Astrocyte (in vitro differentiated cells and primary cell): Measurements from ENCODE around the gene PSMC4.

Experiments
- EZH2 ChIP-seq: IDR thresholded peaks from 2 replicates; pipeline ENCODE4 v1.6.1; 2012; ENCODE audit warnings: mild to moderate bottlenecking, low read length, inconsistent platforms; ENCODE audit not compliant: insufficient read depth
- TF ChIP-seq, protein P1 (sequence below): IDR thresholded peaks from 2 replicates; pipeline ENCODE4 v1.5.1; 2011; ENCODE audit warnings: low read depth, mild to moderate bottlenecking, inconsistent platforms, low read length, moderate library complexity; ENCODE audit not compliant: insufficient read depth

DNA sequence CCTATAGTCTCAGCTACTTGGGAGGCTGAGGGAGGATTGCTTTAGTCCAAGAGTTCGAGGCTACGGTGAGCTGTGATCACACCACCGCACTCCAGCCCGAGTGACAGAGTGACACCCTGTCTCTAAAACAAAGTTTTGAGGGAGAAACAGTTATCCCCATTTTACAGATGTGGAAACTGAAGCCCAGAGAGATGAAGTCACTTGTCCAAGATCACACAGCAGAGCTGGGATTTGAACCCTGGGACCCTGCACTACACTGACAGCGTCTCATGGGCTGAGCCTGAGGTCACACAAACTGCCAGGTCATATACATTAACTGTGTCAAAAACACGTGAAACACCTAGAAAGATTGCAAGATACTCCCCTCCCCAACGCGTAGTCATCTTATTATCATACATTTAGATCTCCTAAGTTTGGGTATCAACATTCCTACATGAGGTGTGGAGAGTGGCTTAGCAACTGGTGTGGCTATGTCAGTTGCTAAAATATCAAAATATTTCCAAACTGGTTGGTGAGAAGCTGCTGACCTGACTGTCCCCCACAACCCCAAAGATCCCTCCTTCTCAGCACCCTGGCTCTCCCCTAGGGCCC is 44.7 kb upstream of the PSMC4 start:
- no peak for TF ChIP-seq EZH2
- TF ChIP-seq, protein P1, sequence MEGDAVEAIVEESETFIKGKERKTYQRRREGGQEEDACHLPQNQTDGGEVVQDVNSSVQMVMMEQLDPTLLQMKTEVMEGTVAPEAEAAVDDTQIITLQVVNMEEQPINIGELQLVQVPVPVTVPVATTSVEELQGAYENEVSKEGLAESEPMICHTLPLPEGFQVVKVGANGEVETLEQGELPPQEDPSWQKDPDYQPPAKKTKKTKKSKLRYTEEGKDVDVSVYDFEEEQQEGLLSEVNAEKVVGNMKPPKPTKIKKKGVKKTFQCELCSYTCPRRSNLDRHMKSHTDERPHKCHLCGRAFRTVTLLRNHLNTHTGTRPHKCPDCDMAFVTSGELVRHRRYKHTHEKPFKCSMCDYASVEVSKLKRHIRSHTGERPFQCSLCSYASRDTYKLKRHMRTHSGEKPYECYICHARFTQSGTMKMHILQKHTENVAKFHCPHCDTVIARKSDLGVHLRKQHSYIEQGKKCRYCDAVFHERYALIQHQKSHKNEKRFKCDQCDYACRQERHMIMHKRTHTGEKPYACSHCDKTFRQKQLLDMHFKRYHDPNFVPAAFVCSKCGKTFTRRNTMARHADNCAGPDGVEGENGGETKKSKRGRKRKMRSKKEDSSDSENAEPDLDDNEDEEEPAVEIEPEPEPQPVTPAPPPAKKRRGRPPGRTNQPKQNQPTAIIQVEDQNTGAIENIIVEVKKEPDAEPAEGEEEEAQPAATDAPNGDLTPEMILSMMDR: no peak
